Measurements from ENCODE around the gene MRAP2.
A peak's percentile ranks its signal among the peaks of the same experiment; 100 is the strongest.
"Not testable (repeated sequence)": the region's sequence is repeated elsewhere in the genome, so short reads cannot be mapped to it uniquely, and the experiment has no call there.

MRAP2 gene

DNA sequence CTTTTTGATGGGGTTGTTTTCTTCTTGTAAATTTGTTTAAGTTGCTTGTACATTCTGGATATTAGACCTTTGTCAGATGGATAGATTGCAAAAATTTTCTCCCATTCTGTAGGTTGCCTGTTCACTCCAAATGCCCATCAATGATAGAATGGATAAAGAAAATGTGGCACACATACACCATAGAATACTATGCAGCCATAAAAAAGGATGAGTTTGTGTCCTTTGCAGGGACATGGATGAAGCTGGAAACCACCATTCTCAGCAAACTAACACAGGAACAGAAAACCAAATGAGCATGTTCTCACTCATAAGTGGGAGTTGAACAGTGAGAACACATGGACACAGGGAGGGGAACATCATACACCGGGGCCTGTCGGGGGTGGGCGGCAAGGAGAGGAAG lies 1.6 kb upstream of the MRAP2 start:
- DNase-seq = not testable (repeated sequence)

- DNase-seq = no peak
Observed at GRCh38 chr6:84035484-84035883, 1.9 kb downstream of the MRAP2 start.

DNA sequence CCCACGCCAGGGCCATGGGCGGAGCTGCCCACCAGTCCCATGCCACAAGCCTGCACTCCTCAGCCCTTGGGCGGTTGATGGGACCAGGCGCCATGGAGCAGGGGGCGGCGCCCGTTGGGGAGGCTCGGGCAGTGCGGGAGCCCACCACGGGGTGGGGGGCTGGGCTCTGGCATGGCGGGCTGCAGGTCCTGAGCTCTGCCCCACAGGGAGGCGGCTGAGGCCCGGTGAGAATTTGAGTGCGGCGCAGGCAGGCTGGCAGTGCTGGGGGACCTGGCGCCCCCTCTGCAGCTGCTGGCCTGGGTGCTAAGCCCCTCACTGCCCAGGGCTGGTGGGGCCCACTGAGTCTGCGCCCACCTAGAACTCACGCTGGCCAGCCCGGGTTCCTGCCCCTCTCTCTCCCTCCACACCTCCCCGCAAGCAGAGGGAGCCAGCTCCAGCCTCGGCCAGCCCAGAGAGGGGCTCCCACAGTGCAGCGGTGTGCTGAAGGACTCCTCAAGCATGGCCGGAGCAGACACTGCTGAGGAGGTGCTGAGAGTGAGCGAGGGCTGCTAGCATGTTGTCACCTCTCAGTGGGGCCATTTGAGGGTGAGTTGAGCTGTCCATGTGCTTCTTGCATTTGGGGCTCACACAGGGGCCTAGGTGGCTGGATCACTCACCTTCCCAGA lies 4.0 kb downstream of the MRAP2 start:
- DNase-seq = no peak

DNA sequence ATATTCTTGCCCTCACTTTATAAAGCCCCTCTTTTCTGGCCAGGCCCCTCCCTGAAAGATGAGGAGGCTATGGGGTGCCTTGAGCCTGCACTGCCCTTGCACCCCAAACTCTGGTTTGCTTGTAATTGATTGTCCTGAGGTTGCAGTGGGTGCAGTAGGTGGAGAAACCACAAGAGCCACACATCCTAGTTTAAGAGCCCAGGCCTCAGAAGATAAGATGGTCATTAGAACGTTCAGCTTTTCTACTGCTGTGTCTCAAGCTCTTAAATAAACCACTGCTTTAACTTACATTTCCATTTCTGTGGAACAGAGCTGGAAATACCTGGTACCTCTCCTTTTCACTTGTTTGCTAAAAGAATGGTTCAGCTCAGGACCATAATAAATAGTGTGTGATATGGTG lies 9.0 kb downstream of the MRAP2 start:
- DNase-seq = no peak

GRCh38 chr6:84043555-84043954 lies 10.0 kb downstream of the MRAP2 start:
- no peak for DNase-seq

DNA sequence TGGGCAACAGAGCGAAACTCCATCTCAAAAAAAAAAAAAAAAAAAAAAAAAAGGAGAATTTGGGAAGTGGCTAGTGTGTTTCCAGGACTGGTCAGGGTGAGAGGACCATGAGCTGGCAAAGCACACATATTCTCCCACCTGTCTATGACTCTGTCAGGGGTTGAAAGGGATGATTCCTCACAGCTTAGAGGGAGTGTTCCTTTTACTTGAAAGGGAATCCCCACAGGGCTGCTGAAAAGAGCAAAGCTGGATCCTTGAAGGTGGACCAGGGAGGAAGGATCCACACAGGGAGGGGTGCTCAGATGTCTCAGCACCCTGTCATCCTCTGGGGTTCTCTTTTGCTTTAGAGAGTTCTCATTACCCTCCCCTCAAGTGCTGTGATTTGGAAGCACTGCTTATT lies 13.2 kb downstream of the MRAP2 start:
- DNase-seq = no peak

- DNase-seq = no peak
Observed at GRCh38 chr6:84048588-84048987, 15.0 kb downstream of the MRAP2 start.

GRCh38 chr6:84050408-84050807 lies 16.8 kb downstream of the MRAP2 start:
- DNase-seq = no peak

DNA sequence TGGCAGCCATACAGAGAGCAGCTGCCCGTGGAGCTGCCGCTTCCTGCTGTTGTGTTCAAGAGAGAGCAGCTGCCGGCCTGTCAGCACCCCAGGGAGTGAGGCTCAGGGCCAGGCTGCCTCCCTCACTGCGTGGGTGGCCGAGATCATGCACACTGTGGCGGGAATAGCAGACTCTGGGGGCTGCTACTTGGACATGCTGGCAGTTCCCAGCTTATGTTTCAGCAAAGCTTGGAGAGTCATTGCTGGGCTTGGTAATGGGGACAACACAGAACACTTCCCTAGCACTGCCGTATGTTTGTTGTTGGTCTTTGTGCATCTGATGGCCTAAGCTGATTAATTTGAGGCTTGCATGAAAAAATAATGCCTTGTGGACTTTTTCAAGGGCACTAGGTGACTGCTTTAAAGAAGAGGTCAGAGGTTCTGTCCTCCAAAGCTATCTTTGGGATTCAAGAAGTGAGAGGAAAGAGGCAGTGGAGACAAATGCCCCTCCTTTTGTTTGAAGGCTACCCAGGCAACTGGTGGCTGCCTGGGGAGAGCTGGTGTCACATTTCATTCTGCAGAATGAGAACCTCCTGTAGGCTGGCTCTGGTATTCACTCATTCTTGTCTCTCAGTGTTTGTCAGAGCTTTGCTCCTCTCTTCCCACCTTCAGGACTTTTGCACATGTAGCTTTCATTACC lies 18.8 kb downstream of the MRAP2 start:
- peak; percentile 19 to 50 for DNase-seq

DNA sequence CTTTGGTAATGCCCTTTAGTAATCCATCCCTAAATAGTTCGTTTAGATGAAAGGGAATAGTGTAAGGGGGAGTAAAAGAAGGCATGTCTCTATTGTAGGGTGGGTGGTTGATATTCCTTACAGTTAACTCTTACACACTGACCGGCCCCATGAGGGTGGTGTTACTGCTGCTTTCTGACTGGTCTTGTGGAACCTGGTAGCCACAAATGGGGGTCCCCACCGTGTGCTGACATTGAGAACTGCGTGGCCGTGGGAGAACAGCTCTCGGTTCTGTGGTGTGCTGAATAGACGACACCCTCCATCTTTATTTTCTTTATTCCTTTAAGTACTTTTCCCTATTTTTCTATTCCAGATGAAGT lies 19.3 kb downstream of the MRAP2 start:
- no peak for DNase-seq

GRCh38 chr6:84055647-84056046 lies 22.1 kb downstream of the MRAP2 start:
- DNase-seq = no peak

GRCh38 chr6:84057908-84058307 lies 24.3 kb downstream of the MRAP2 start:
- no peak for DNase-seq

DNA sequence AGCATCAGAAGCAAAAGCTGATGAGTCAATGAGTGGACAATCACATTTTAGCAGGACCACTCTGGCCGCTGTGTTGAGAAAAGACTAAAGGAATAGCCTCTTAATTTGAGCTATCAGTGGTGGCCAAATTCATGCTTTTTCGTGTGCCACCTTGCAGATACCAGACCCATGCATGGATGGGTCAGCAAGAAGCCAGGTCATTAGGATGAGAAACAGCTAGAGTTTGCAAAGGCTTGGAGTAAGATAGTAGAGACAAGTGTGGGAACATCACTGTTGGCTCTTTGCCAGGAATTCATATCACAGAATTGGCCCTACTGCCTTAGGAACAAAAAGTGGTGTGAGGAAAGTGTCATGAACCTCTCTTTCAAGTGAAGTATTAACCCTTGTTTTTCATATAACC lies 25.5 kb downstream of the MRAP2 start:
- DNase-seq = no peak

DNA sequence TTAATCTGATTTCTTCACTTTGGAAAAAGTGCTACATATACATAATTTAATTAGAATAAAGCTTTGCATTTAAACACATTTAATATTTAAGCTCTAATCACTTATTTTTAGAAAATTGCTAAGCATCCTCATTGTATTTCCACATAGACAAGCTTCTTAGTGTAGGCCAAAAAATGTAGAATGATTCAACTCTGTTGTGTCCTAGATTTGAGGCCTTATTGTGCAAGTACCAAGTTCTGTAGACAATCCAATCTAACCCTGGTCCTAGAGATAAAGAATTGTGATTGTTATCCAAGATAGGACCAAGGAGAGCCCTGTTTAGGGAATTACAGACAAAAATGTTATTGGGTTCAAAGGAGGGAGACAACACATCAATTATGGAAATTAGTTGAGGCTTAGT lies 27.6 kb downstream of the MRAP2 start:
- DNase-seq = no peak

- DNase-seq = peak in 1 of 2 donors; percentile 16
Observed at GRCh38 chr6:84061613-84062398, 28.2 kb downstream of the MRAP2 start.

DNA sequence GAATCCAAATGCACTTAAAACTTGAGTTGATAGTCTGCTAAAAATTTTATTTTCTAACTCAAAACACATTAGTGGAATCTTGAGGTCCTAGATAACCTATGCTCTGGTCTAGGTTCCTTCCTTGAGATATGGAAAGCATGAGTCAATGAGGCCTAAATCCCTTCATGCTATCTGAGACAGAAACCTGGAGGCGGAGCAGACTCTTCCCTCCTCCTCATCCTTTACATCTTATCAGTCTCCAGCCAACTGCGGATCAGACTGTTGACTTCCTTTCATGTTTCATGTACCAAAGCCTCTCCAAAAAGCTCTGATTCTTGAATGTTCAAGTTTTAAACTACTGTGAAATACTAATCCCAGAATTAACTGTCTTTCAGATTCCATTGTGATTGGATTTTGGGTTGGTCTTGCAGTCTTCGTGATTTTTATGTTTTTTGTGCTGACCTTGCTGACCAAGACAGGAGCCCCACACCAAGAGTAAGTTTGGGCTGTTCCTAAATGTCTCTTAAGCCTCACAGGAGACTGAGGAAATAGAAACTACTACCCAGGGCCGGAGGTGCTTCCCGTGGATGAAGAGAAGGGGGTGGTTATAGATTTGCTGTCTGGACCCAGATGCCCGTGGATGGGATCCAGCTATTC lies 29.1 kb downstream of the MRAP2 start:
- no peak for DNase-seq

- DNase-seq = no peak
Observed at GRCh38 chr6:84065693-84066290, 32.2 kb downstream of the MRAP2 start.

DNA sequence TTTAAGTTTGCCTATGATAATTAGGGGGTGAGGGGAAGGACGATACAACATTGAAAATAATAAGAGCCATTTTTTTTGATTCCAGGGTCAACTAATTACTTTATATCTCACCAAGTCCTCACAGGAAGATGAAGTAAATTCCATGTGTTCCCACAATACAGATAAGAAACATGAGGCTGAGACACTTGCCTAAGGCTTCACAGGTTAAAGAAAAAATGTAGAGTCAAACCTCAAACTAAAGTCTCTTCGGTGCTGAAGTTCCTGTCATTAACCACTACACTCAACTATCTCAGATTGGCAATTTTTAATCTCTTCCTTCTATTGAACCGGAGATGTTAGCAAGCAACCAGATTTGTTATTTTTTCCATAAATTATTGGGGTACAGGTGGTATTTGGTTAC lies 33.0 kb downstream of the MRAP2 start:
- no peak for DNase-seq

- not testable (repeated sequence) for DNase-seq
Observed at GRCh38 chr6:84068873-84069272, 35.3 kb downstream of the MRAP2 start.

DNA sequence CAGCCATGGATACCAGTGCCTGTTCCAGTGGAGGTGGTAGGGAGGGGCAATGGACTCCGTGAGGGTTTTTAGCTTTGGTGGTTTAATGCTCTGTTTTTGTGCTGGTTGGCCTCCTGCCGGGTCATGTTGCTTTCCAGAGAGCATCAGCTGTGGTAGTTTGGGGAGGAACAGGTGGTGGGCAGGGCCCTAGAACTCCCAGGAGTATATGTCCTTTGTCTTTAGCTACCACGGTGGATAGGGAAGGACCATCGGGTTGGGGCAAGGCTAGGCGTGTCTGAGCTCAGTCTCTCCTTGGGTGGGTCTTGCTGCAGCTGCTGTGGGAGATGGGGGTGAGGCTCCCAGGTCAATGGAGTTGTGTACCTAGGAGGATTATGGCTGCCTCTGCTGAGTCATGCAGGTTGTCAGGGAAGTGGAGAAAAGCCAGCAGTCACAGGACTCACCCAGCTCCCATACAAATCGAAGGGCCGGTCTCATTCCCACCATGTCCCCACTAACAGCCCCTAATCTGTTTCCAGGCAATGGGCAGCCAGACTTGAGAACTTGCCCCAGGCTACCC lies 38.9 kb downstream of the MRAP2 start:
- DNase-seq = no peak

- DNase-seq = no peak
Observed at GRCh38 chr6:84074988-84075781, 41.6 kb downstream of the MRAP2 start.

GRCh38 chr6:84077645-84078044 lies 44.1 kb downstream of the MRAP2 start:
- no peak for DNase-seq

Data from hippocampal formation (tissue), 2 donors.